ENCODE results near the gene ITPR1. TPM values are rescaled to one million over a fixed set of nuclear protein-coding genes. Genes with fewer than 3 reads are reported as not detected.

Gene ITPR1
- total RNA-seq, 1 experiment from 2014 or later: 36.4 TPM

- DNase-seq (ENCODE audit: low read depth): no peak
Measured at GRCh38 chr3:4849136-4849535, 356.0 kb downstream of the ITPR1 start.

GRCh38 chr3:4849739-4850138 lies 356.6 kb downstream of the ITPR1 start:
- DNase-seq (ENCODE audit: low read depth): no peak

GRCh38 chr3:4850211-4850927 lies 357.2 kb downstream of the ITPR1 start:
- no peak for DNase-seq (ENCODE audit: low read depth)

- no peak for DNase-seq (ENCODE audit: low read depth)
Measured at GRCh38 chr3:4850928-4851265, 357.7 kb downstream of the ITPR1 start.

GRCh38 chr3:4852780-4853748 lies 359.9 kb downstream of the ITPR1 start:
- DNase-seq (ENCODE audit: low read depth): no peak

GRCh38 chr3:4853749-4854140 lies 360.6 kb downstream of the ITPR1 start:
- DNase-seq (ENCODE audit: low read depth): no peak

GRCh38 chr3:4855676-4856075 lies 362.5 kb downstream of the ITPR1 start:
- no peak for DNase-seq (ENCODE audit: low read depth)

GRCh38 chr3:4856136-4856535 lies 363.0 kb downstream of the ITPR1 start:
- no peak for DNase-seq (ENCODE audit: low read depth)

- DNase-seq (ENCODE audit: low read depth): no peak
Measured at GRCh38 chr3:4856564-4856963, 363.4 kb downstream of the ITPR1 start.

- DNase-seq (ENCODE audit: low read depth): no peak
Measured at GRCh38 chr3:4856986-4857385, 363.8 kb downstream of the ITPR1 start.

GRCh38 chr3:4859788-4860187 lies 366.6 kb downstream of the ITPR1 start:
- no peak for DNase-seq (ENCODE audit: low read depth)

- no peak for DNase-seq (ENCODE audit: low read depth)
Measured at GRCh38 chr3:4862973-4863372, 369.8 kb downstream of the ITPR1 start.

- DNase-seq (ENCODE audit: low read depth): no peak
Measured at GRCh38 chr3:4864503-4864902, 371.4 kb downstream of the ITPR1 start.

- no peak for DNase-seq (ENCODE audit: low read depth)
Measured at GRCh38 chr3:4865714-4866113, 372.6 kb downstream of the ITPR1 start.

- DNase-seq (ENCODE audit: low read depth): peak; percentile 84
Measured at GRCh38 chr3:4866866-4867265, 373.7 kb downstream of the ITPR1 start.

GRCh38 chr3:4877173-4877787 lies 384.1 kb downstream of the ITPR1 start:
- no peak for DNase-seq (ENCODE audit: low read depth)

- DNase-seq (ENCODE audit: low read depth): no peak
Measured at GRCh38 chr3:4880850-4881249, 387.7 kb downstream of the ITPR1 start.

GRCh38 chr3:4882548-4882947 lies 389.4 kb downstream of the ITPR1 start:
- no peak for DNase-seq (ENCODE audit: low read depth)

GRCh38 chr3:4883011-4883410 lies 389.9 kb downstream of the ITPR1 start:
- DNase-seq (ENCODE audit: low read depth): no peak

- DNase-seq (ENCODE audit: low read depth): no peak
Measured at GRCh38 chr3:4884888-4885287, 391.7 kb downstream of the ITPR1 start.

- peak; percentile 17 for DNase-seq (ENCODE audit: low read depth)
Measured at GRCh38 chr3:4885316-4885715, 392.2 kb downstream of the ITPR1 start.

GRCh38 chr3:4886448-4886847 lies 393.3 kb downstream of the ITPR1 start:
- no peak for DNase-seq (ENCODE audit: low read depth)
